ENCODE measurements around the gene MTFR1L.
A peak's percentile ranks its signal among the peaks of the same experiment; 100 is the strongest.

MTFR1L gene

DNA sequence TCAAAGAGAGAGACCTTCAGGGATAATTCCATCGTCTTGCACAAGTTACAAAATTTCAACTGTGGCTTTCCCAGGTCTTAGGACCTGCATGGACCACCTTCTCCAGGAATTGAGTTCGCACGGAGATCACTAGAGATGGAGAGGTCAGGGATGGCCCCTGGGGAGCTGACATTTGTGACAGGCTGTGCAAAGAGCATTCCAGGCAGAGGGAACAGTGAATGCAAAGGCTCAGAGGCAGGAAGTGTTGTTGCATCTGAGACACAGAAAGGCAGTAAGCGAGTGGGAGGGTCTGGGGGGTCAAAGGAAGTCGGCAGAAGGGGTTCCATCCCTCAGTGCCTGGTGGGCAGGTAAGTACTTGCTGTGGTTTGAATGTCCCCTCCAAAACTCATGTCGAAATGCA lies 29.3 kb upstream of the MTFR1L start:
- no peak for DNase-seq (ENCODE audit: low spot score)

DNA sequence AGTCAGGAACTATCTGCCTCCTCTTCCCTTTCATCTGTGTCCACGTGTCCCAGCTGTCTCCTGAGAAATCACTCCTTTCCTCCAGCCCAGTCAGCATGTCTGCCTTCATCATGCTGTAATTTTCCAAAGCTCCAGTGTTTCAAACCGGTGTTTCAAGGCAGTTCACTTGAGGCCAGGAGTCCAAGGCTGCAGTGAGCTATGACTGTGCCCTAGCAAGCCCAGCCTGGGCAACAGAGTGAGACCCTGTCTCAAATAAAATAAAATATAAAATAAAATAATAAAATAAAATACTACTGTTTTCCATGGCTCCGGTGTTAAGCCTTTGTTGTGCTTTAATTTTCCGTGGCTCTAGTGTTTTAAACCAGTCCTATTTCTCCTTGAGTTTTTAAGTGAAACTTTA lies 27.6 kb upstream of the MTFR1L start:
- no peak for DNase-seq (ENCODE audit: low spot score)

DNA sequence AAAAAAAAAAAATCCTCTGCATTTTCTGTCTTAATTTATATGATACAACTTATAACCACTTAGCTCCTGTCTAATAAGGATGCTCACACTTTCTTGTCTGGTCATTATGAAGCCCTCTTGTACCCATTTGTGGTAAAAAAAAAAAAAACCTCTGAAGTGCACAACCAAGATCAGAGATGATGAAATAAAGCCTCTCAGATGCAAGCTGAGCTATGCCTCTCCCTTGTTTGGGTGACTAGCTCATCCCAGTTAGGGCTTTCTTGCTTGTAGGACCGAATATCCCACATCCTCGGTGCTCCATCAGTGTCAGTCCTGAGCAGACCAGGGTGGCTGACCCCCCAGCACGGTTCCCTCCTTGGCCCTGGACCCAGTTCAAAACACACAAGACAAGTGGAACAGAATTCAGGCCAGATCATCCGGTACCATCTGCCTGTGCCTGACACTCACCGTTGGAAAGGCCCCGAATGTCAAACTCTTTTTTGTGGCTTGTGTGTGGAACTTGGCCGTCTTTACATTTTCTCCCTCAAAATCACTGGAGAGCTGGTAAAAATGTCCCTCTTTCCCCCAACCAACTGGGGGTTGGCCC lies 26.1 kb upstream of the MTFR1L start:
- no peak for DNase-seq (ENCODE audit: low spot score)

DNA sequence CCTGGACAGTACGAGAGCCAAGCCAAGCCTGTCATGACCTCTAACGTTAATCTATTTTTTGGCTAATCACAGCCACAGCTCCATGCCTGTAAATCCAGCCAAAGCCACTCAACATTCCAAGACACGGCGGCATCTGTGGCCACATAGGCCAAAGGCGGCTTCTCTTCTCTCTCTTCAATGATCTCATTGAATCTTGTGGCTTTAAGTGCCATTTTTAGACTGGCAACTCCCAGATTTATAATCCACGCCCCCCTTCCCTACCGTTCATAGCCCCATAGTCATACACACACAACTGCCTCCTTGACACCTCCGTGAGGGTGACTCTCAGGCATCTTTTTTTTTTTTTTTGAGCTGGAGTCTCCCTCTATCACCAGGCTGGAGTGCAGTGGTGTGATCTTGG lies 25.4 kb upstream of the MTFR1L start:
- no peak for DNase-seq (ENCODE audit: low spot score)

DNA sequence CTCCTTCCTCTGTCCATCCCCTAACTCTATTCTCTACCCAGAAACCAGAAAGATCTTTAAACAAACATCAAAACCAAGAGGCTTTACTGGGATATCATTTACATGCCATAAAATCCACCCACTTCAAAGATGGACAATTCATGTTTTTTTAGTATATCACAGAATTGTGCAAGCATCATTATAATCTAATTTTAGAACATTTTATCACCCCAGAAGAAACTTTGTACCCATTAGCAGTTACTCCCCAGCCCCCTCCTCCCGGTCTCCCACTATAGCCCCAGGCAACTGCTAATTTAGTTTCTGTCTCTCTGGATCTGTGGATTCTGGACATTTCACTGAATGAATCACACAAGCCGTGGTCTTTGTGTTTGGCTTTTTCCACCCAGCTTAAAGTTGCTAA lies 24.5 kb upstream of the MTFR1L start:
- DNase-seq (ENCODE audit: low spot score), result no peak

DNA sequence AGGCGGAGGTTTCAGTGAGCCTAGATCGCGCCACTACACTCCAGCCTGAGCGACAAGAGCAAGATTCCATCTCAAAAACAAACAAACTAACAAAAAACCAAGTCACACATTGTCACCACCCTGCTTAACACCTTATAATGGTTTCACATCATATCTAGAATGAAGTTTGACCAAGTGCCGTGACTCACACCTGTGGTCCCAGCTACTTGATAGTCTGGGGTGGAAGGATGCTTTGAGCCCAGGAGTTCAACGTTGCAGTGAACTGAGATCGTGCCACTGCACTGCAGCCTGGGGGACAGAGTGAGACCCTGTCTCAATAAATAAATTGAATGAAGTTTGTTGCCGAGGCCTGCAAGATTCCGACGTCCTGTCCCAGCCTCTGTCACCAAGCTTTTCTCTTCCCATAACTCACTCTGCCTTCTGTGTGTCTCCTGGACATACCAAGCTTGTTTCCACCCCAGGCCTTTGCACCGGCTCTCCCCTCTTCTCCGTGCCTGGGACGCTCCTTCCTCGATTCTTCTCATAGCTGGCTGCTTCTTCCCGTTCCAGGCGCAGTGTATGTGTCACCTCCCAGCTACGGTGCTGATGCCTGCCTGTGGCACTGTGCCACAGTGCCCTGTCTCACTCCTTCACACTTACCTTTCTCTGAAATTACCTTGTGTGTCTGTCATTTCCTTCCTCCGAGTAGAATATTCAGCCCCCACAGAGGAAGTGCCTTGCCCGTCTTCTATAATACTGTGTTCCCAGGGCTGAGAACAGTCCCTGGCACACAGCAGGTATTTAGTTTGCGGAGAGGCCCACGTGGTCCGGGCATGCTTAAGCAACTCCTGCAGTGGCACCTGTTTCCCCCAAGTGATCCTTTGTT lies 23.6 kb upstream of the MTFR1L start:
- DNase-seq (ENCODE audit: low spot score), result no peak

DNA sequence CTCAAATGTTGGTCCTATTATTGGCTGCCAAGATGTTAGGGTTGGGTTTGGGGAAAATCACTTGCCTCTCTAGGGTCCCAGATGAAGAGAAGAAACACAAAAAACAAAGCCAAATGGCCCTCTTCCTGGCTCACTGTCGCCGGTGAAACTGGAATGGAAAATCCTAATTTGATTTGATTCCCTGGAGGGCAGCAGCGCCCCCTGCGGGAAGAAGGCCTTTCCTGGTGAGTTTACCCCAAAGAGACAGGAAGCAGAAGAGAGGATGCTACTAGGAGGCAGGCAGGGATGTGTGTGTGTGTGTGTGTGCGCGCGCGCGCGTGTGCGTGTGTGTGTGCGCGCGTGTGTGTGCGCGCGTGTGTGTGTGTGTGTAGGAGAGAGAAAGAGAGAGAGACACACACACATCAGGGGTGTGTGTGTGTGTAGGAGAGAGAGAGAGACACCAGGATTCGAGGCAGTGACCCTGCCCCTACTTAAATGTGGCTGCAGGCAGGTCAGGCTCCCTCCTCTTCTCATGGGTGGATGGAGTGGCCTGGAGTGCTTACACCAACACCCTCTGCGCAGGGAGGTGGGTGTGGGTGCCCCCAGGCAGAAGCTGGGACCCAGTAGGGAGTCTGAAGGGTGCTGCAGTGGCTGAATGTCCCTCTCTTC lies 22.8 kb upstream of the MTFR1L start:
- peak; percentile 48 for DNase-seq (ENCODE audit: low spot score)

DNA sequence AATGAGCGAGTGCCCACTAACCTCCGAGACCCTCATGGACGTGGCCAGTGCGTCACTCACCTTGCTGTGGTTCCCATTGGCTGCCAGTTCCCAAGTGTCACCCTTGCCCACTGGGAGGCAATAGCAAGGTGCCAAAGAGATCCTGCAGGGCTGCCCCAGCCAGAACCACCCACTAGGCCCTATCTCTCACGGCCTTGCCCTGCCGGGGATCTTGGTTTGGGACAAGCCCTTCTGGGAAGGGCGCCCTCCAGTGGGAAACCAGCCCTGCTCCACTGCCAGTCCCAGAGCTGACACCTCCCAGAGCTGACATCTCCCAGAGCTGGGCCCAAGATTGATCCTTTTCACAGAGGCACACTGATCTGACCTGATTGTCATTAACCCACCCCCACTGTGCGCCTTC lies 21.8 kb upstream of the MTFR1L start:
- peak; percentile 28 for DNase-seq (ENCODE audit: low spot score)

DNA sequence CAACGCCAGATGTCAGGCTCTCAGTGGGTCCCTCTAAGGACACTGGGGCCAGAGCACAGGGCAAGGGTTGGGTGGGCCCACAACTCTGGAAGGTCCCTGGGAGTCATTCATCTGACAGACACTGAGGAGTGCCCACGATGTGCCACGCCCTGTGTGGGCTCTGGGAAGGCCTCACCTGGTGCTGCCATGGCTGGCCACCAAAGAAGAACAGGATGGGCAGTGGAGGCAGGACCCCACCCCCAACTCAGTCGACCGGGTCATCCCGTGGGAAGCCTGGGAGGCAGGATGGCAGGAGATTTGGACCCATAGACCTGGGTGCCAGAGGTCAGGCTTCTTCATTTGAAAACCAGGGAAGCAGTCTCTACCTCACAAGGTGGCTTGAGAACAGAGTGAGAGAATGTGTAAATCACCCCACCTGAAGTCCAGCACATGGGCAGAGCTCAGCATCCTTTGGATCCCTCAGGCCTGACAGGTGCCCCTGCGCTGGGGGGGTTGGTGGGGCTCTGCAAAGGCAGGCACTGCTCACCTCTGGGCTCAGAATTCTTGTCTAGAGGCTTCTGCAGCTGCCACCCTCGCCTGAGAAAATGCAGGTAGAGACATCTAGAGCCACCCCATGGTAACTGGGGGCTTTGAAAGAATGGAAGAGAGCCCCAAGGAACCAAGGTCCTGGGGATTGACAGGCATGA lies 20.9 kb upstream of the MTFR1L start:
- no peak for DNase-seq (ENCODE audit: low spot score)

DNA sequence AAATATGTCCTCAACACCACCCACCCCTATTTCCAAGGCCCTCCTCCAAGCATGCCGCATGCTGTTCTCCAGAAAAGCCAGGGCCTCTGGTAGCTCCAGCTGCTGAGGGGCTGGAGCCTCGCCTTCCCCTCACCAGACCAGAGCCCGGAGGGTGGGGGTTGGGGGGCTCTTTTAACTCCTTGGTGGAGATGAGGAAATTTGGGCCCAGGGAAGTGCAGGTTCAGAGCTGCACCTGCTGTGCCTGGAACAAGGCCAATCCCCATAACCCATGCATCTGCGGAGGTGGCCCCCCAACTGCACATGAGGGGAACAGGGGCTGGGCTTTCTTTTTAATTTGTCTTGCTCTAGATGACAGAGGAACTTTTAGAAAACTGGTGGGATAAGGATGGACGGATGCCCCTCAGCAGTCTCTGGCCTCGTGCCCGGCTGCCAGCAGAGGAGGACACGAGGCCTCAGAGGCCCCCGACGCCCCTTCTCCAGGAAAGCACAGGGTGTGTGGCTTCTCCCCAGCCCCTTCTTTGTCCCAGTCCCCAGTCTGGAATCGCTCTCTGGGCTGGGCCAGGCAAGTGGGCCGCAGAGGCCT lies 20.3 kb upstream of the MTFR1L start:
- no peak for DNase-seq (ENCODE audit: low spot score)

DNA sequence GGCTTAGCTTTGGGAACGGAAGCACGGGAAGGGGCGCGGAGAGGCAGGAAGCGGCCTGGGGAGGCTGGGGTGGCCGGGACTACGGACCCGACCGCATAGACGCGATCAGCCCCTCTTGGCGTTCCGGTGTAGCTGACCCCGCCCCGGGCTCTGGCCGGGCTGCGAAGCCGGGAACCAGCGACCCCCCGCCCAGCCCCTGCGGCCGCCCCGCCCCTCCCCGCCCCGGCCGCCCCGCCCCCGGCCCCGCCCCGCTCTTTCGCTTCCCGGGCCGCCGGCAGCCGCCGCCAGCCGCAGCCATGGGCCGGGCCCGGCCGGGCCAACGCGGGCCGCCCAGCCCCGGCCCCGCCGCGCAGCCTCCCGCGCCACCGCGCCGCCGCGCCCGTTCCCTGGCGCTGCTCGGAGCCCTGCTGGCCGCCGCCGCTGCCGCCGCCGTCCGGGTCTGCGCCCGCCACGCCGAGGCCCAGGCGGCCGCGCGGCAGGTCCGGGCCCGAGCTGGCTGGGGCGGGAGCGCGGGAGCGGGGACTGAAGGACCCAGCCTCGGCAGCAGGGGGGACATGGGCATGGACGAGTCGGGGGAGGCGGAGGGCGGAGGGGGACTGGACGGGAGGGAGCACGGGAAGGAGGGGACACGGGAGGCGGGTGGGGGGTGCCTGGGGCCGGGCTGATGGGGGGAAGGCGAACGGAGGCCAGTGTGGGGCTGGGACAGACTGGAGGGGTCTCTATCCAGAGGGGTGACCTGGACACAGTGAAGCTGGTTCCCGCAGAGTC lies 19.6 kb upstream of the MTFR1L start, which contains the start of gene SELENON:
Gene SELENON, plus strand, starts transcription at position 259 of the 768 bp plus-strand sequence. Its CDS starts 38 bp downstream, at position 297.
- peak; percentile 16 for DNase-seq (ENCODE audit: low spot score)

DNA sequence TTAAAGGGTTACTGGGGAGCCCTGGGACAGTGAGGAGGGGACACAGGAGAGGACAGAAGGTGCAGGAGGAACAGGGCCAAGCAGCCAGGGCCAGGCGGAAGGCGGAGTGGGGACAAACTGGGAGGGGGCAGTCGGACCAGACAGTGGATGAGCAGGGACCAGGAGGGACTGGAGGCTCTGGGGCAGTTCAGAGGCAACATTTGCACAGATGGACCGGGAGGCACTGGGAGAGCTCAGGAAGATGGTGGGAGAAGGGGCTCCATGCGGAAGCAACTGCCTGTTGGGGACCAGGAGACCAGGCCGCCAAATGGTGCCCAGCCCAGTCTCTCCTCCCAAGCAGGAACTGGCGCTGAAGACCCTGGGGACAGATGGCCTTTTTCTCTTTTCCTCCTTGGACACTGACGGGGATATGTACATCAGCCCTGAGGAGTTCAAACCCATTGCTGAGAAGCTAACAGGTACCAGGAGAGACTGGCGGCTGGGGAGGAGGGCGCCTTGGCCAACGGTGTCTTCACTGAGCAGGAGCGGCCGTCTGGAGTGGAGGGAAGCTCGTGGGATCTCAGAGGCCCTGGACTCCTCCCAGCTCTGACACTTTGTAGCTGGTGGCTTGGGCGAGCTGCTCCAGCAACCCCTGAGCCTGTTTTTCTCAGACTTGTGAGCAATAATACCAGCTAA lies 18.9 kb upstream of the MTFR1L start:
- no peak for DNase-seq (ENCODE audit: low spot score)

DNA sequence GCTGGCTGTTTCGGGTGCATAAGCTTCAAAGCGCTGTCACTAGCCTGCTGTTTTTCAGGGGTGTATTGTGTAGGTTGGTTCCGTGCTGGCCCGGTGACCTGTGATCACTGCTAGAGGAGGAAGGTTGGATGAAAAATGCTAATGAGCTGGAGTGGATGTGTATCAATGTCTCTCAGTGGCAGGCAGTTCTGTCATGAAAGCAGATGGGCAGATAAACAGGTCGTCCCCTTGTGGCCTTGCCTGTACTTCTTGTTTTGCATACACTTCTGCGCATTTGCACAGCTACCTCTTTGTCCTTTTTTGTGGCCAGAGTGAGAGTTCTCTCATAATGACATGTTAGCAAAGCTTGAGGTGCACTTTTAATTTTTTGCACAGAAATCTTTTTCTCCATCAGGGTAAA lies 16.8 kb upstream of the MTFR1L start:
- DNase-seq (ENCODE audit: low spot score), result no peak

DNA sequence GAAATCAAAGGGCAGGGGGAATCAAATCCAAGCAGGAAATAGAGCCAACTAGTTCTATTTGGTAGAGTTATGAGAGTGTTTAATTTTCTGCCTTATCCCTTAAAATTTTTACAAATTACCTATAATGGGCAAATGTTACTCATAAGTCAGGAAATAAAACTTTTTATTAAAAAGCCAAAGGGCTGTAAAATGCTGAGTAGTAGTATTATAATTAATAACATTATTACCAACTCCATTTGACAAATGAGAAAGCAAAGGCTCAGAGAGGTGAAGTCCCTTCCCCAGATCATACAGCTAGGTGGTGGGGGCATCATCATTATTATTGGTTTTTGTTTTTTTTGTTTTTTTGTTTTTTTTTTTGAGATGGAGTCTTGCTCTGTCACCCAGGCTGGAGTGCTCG lies 16.4 kb upstream of the MTFR1L start:
- no peak for DNase-seq (ENCODE audit: low spot score)

DNA sequence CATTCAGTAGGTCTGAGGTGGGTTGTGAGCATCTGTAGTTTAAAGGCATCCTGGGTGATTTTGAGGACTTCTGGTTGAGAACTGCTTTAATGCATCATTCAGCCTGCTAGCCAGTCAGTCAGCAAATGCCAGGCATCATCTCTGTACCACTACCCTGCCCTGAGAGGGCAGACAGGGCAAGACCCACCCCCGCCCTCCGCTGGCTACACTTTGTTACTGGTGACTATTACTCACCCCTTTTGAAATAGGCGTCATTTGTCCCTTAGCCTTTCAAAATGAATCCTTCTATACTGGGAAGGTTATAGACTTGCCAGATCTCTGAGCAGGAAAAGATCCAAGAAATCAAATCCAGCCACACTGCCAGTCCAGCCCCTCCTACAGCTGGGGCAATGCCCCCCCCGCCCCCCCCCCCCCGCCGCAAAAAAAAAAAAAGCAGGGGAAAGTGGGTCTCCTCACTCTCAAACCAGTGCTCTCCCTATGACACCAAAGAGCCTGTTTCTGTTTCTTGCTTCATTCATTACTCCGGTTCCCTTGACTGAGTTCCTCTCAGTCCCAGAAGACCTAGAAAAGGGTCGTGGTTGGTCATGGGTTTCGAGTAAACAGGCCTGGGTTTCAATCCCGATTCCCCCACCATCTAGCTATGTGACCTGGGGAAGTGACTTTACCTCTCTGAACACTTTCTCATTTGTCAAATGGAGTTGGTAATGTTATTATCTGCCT lies 15.3 kb upstream of the MTFR1L start:
- no peak for DNase-seq (ENCODE audit: low spot score)

DNA sequence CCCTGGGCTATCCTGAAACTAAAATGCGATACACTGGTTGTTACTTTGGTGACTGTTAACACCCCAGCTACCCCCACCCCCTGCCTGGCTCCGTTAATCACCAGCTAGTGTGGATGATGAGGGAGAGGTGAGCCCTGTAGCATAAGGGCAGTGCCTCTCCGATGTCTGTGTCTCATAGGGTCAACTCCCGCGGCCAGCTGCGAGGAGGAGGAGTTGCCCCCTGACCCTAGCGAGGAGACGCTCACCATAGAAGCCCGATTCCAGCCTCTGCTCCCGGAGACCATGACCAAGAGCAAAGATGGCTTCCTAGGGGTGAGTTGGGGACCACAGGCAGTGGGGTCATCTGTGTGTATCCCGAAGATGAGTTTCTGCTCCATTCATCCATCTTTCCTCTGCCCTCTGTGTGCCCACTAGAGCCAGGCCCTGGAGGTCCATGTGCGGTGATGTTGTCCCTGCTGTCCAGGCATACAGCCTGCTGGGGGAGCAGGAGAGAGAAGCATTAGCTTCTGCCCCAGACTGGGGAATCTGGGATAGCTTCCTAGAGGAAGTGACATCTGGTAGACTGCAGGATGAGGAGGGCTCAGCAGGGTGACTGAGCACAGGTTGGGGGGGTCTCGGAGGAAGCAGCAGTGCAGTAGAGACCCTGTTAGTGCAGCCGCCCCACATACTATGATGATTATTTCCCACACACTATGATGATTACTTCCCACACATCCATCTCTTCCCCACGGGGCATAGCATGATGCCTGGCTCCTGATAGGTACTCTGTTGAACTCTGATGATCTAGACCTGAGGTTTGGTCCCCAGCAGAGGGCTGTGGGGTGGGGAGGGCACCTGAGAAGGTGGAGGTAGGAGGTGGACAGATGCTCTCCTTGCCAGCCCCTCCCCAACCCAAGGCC lies 14.5 kb upstream of the MTFR1L start:
- DNase-seq (ENCODE audit: low spot score), result no peak

DNA sequence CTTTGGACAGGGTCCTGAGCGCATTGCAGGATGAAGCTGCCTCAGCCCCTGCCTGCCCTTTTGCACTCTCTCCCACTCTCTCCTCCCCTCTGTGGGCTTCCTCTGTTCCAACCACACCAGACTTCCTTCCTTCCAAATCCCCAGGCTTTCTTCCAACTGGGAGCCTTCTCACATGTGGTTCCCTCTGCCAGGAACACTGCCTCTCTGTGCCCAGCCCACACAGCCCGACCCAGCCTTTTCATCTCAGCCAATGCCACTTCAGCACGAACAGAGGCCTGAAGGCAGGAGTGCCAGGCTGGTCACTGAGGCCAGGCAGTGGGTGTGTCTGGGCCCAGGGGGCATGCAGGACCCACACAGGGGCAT lies 13.9 kb upstream of the MTFR1L start:
- DNase-seq (ENCODE audit: low spot score), result no peak

DNA sequence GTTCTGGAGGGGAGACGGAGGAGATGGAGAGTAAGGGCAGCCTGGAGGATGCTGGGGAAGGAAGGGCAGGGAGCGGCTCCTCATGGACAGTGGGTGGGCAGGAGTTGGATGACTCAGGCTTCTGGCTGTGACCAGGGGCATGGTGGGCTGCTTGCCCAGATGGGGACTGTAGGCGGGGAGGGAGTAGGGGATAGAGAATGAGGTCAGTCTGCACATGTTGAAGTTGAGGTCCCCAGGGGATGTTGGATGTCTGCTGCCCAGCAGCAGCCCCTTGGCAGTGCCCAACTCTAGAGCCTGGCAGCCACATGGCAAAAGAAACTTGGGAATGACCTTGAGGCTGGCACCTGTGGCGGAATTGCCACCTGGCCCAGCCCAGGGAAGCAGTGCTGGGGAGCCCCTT lies 13.3 kb upstream of the MTFR1L start:
- DNase-seq (ENCODE audit: low spot score), result no peak
